Muscle layer of colon (tissue), 2 donors: ENCODE measurements around the gene IGFBP4.
"Not testable (repeated sequence)": the region's sequence is repeated elsewhere in the genome, so short reads cannot be mapped to it uniquely, and the experiment has no call there.

Experiments
- H3K27ac ChIP-seq: one replicate; pipeline ENCODE4 v1.7.0; 2013; ENCODE audit warnings: low read depth, mild to moderate bottlenecking, low read length, moderate library complexity
- H3K27me3 ChIP-seq, 2 donors: one replicate each; pipeline ENCODE4 v1.7.0; 2013; ENCODE audit warnings: low read length in 2 of 2, mild to moderate bottlenecking in 2 of 2; ENCODE audit not compliant: insufficient read depth in 2 of 2, control insufficient read depth in 1 of 2
- H3K36me3 ChIP-seq: one replicate; pipeline ENCODE4 v1.7.0; 2013; ENCODE audit warnings: mild to moderate bottlenecking, low read length; ENCODE audit not compliant: insufficient read depth
- H3K4me1 ChIP-seq: one replicate; pipeline ENCODE4 v1.7.0; 2013; ENCODE audit warnings: mild to moderate bottlenecking, low read length; ENCODE audit not compliant: insufficient read depth
- H3K4me3 ChIP-seq, 2 donors: one replicate each; pipeline ENCODE4 v1.7.0; 2013; ENCODE audit warnings: low read length in 2 of 2, low read depth in 1 of 2, mild to moderate bottlenecking in 1 of 2, moderate library complexity in 1 of 2
- H3K9ac ChIP-seq: one replicate; pipeline ENCODE4 v1.7.0; 2013; ENCODE audit warnings: low read length
- H3K9me3 ChIP-seq: one replicate; pipeline ENCODE4 v1.7.0; 2013; ENCODE audit warnings: mild to moderate bottlenecking, low read length
- donor health status: abdominal sarcoma.
- donor health status: Adenocarcinoma of cecum.

The IGFBP4 gene

DNA sequence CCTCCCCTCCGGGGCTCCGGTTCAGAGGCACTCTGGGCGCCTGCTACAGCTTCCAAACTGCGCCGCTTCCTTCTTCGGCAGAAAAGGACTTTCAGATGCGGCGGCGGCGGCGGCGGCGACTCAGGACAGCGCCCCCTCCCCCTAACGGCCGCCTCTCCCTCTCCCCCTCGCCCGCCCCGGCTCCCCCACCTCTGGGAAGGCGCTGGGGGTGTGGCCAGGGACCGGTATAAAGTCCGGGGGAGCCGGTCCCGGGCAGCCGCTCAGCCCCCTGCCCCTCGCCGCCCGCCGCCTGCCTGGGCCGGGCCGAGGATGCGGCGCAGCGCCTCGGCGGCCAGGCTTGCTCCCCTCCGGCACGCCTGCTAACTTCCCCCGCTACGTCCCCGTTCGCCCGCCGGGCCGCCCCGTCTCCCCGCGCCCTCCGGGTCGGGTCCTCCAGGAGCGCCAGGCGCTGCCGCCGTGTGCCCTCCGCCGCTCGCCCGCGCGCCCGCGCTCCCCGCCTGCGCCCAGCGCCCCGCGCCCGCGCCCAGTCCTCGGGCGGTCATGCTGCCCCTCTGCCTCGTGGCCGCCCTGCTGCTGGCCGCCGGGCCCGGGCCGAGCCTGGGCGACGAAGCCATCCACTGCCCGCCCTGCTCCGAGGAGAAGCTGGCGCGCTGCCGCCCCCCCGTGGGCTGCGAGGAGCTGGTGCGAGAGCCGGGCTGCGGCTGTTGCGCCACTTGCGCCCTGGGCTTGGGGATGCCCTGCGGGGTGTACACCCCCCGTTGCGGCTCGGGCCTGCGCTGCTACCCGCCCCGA lies at the start of gene IGFBP4:
Gene IGFBP4 (plus strand): TSS at position 255 of the 792 bp plus-strand sequence. CDS start 286 bp downstream, at position 541.
- Histone ChIP-seq H3K9ac (peak within 1 kb of the TSS; percentile 90), H3K9me3 (no peaks in the 10 kb centered on the region), H3K36me3 (peaks cover 7% of the 10 kb centered on the region), H3K4me3 (peak within 1 kb of the TSS; percentile 77 to 93), H3K27me3 (no peaks in the 10 kb centered on the region), H3K4me1 (peaks cover 44% of the 10 kb centered on the region), H3K27ac (peak within 1 kb of the TSS; percentile 98)

DNA sequence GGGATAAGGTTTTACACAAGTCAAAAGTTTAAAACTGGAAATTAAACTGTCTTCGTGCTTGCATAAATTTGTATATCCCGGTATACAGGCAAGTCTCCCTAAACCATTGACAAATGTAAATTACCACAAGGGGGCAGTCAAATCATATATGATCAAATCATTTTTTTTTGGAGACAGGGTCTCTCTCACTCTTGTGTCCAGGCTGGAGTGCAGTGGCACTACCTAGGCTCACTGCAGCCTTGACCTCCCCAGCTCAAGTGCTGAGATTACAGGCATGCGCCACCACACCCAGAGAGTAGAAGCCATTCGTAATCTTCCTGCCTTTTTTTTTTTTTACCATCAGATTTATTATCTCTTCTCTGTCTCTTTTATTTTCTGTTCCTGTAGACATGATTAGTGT lies 44.1 kb upstream of the IGFBP4 start:
- H3K36me3 ChIP-seq, result no peaks in the 10 kb centered on the region
- no peak overlapping the region for H3K4me3 ChIP-seq
- H3K27ac ChIP-seq, result no peak overlapping the region

DNA sequence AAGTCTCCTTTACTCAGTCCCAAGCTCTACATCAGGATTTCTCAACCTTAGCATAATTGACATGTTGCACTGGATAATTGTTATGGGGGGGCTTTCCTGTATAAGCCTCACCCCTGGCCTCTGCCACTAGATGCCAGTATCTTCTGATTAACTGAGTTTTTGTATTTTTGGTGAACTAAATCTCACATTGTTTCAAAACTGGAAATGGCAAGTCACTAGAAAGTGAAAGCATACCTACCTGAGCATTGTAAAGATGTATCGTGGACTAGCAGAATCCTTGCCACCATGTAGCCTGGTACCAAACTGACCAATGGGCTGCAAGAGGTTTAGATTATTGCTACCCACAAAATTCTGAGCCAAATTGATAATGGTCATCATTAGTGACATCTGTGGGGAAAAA lies 40.6 kb upstream of the IGFBP4 start:
- H3K4me1 ChIP-seq, result peaks cover 4% of the 10 kb centered on the region
- H3K9me3 ChIP-seq, result no peaks in the 10 kb centered on the region
- H3K36me3 ChIP-seq, result no peaks in the 10 kb centered on the region
- H3K27me3 ChIP-seq, result no peaks in the 10 kb centered on the region
- no peak overlapping the region for H3K4me3 ChIP-seq
- H3K9ac ChIP-seq, result no peak overlapping the region
- H3K27ac ChIP-seq, result no peak overlapping the region

More for the DNA sequence above, 44.1 kb upstream of the IGFBP4 start:
- peaks cover 4% of the 10 kb centered on the region for H3K4me1 ChIP-seq
- no peak overlapping the region for H3K9ac ChIP-seq
- H3K9me3 ChIP-seq, result no peaks in the 10 kb centered on the region
- H3K27me3 ChIP-seq, result no peaks in the 10 kb centered on the region

DNA sequence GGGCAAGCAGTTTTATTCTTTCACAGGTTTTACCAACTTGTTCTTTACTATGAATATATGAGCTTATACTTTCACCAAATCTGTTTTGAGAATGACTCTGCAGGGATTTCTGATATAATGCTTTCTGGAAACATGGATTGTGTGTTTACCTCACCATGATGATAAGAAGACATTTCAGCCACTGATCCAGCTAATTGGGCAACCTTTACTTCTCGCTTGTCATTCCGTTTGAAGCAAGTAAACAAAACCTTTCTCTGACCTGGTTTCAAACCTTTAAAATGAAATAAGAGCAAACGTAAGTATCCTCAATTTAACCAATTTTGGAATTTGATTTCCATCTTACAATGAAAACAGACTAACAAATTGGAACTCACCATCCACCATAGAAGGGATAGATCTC lies 39.2 kb upstream of the IGFBP4 start:
- Histone ChIP-seq H3K27ac (no peak overlapping the region), H3K4me3 (no peak overlapping the region), H3K9ac (no peak overlapping the region), H3K27me3 (no peaks in the 10 kb centered on the region), H3K9me3 (no peaks in the 10 kb centered on the region), H3K36me3 (no peaks in the 10 kb centered on the region), H3K4me1 (peaks cover 4% of the 10 kb centered on the region)

DNA sequence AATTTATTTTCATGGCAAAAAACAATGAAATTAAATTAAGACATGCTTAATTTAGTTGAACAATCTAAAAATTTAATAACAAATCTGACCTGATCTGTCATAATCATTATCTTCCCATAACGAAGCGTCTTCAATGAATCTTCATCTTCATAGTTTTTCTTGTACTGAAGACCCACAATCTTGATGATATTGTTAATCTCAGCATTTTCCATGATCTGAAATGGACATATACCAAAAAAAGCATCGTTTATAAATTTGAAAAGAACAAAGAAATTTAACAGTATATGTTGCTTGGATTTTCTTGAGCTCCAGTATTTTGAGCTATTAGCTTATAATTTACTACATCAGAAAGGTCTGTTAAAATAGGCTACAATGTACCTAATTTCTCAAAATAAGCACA lies 35.8 kb upstream of the IGFBP4 start:
- Histone ChIP-seq H3K36me3 (no peaks in the 10 kb centered on the region), H3K4me3 (no peak overlapping the region)

DNA sequence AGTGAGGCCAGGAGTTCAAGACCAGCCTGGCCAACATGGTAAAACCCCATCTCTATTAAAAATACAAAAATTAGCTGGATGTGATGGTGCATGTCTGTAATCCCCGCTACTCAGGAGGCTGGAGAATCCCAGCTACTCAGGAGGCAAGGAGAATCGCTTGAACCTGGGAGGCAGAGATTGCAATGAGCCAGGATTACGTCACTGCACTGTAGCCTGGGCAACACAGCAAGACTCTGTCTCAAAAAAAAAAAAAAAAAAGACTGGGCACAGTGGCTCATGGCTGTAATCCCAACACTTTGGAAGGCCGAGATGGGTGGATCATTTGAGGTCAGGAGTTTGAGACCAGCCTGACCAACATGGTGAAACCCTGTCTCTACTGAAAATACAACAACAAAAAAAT lies 33.7 kb upstream of the IGFBP4 start:
- H3K9ac ChIP-seq, H3K4me1 ChIP-seq, H3K4me3 ChIP-seq, H3K9me3 ChIP-seq, H3K27ac ChIP-seq, H3K27me3 ChIP-seq, H3K36me3 ChIP-seq: not testable (repeated sequence)

More for the DNA sequence above, 35.8 kb upstream of the IGFBP4 start:
- no peaks in the 10 kb centered on the region for H3K9me3 ChIP-seq
- no peaks in the 10 kb centered on the region for H3K4me1 ChIP-seq
- H3K27me3 ChIP-seq, result no peaks in the 10 kb centered on the region
- H3K27ac ChIP-seq, result no peak overlapping the region
- no peak overlapping the region for H3K9ac ChIP-seq

DNA sequence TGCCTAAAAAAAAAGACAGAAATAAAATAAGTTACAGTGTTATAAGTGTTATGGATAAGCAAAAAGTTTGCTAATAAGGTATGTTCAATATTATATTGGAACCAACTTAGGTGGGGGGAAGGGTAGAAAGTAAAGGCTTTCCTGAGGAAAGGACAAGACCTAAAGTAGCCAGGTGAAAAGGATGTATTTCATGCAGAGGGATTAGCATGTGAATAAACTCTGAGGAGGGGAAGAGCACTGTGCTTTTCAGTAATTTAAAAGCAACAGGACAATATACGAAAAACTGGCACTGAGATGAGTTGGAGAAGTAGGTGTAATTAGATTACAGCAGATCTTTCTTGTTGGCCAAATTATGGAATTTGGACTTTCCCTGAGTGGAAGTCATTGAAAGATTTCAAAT lies 33.2 kb upstream of the IGFBP4 start:
- Histone ChIP-seq H3K27ac (no peak overlapping the region), H3K27me3 (no peaks in the 10 kb centered on the region), H3K4me3 (no peak overlapping the region), H3K9me3 (no peaks in the 10 kb centered on the region), H3K9ac (no peak overlapping the region), H3K4me1 (no peaks in the 10 kb centered on the region), H3K36me3 (no peaks in the 10 kb centered on the region)

DNA sequence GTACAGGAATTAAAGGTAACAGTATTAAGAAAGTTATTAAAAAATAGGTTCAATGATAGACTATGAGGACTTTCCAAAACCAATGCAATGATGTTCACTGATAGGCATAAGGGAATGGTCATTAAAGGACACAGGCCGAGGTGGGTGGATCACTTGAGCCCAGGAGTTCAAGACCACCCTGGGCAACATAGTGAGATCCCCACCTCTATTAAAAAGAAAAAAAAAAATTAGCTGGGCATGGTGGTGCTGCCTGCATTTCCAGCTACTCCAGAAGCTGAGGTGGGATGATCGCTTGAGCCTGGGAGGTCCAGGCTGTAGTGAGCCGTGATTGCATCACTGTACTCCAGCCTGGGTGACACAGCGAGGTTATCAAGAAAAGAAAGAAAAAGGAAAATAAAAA lies 31.4 kb upstream of the IGFBP4 start:
- Histone ChIP-seq H3K9me3 (no peaks in the 10 kb centered on the region), H3K4me1 (no peaks in the 10 kb centered on the region), H3K36me3 (no peaks in the 10 kb centered on the region), H3K27me3 (no peaks in the 10 kb centered on the region), H3K9ac (no peak overlapping the region), H3K4me3 (no peak overlapping the region), H3K27ac (no peak overlapping the region)

DNA sequence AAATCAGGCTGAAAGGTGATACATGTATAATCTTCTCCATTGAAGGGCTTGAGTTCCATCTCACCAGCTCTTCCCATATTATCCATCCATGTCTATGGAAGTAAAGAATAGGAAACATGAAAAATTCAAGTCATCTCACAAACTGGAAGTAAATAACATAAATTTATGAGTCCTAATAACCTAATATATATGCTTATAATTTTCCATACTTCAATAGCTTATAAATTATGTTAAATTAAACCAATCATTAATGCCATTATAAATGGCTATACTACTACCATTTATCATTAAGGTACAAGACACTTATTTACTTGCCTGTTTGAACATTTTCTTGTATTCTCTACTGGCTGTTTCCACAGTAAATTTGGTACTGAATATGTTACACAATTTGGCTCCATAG lies 30.4 kb upstream of the IGFBP4 start:
- no peak overlapping the region for H3K27ac ChIP-seq
- no peaks in the 10 kb centered on the region for H3K4me1 ChIP-seq
- no peaks in the 10 kb centered on the region for H3K36me3 ChIP-seq
- no peaks in the 10 kb centered on the region for H3K9me3 ChIP-seq
- no peaks in the 10 kb centered on the region for H3K27me3 ChIP-seq
- H3K4me3 ChIP-seq, result no peak overlapping the region
- no peak overlapping the region for H3K9ac ChIP-seq

DNA sequence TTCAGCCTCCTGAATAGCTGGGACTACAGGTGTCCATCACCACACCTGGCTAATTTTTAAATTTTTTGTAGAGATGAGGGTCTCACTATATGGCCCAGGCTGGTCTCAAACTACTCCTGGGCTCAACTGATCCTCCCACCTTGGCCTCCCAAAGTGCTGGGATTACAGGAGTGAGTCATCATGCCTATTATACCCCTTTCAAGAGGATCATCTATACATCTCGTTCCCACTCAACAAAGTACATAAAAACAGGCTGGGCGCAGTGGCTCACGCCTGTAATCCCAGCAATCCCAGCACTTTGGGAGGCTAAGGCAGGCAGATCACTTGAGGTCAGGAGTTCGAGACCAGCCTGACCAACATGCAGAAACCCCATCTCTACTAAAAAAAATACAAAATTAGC lies 28.9 kb upstream of the IGFBP4 start:
- H3K9ac ChIP-seq, H3K36me3 ChIP-seq, H3K9me3 ChIP-seq, H3K27me3 ChIP-seq, H3K4me3 ChIP-seq, H3K27ac ChIP-seq, H3K4me1 ChIP-seq: not testable (repeated sequence)

DNA sequence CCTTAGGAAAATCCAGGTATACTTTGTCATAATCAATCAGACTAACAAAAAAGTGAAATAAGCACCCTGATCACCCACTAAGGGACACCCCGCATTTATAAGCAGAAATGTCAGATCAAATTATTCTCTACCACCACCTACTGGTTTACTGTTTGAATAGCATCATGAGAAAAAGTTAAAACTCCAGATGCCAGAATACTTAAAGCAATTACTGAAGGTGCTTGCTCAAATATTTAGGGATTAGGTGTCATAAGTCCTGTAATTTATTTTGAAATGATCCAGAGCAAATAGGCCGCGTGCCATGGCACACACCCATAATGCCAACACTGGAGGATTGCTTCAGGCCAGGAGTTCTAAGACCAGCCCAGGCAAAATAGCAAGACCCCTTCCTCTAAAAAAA lies 27.9 kb upstream of the IGFBP4 start:
- H3K4me3 ChIP-seq, result no peak overlapping the region
- H3K9ac ChIP-seq, result no peak overlapping the region
- no peak overlapping the region for H3K27ac ChIP-seq
- H3K36me3 ChIP-seq, result no peaks in the 10 kb centered on the region
- H3K27me3 ChIP-seq, result no peaks in the 10 kb centered on the region
- no peaks in the 10 kb centered on the region for H3K9me3 ChIP-seq
- H3K4me1 ChIP-seq, result no peaks in the 10 kb centered on the region

DNA sequence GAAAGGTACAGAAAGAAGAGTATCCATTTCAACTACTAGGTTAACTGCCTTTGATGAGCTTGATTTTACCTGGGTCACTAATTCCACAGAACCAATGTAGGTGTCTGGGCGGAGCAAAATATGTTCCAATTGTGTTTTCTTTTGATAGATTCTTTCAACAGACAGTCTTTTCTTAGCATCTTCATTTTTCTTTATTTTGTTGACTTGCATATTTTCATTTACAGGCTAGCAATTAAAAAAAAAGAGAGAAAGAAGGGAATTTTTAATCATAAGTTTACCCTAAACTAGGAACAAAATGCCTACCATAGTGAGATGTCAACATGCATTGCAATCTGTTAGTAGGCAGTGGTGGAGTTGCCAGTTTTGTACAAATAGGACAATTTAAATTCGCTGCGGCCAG lies 26.6 kb upstream of the IGFBP4 start:
- Histone ChIP-seq H3K4me3 (no peak overlapping the region), H3K27ac (no peak overlapping the region), H3K9me3 (no peaks in the 10 kb centered on the region), H3K27me3 (no peaks in the 10 kb centered on the region), H3K4me1 (no peaks in the 10 kb centered on the region), H3K9ac (no peak overlapping the region), H3K36me3 (no peaks in the 10 kb centered on the region)
